Neuron (in vitro differentiated cells): ENCODE results near the gene LRRC8C.

Experiments
- H2AFZ ChIP-seq: one replicate; pipeline ENCODE4 v1.6.1; 2013; ENCODE audit warnings: low read depth, mild to moderate bottlenecking, inconsistent platforms, low read length, moderate library complexity
- H3K27me3 ChIP-seq: one replicate; pipeline ENCODE4 v1.6.1; 2013; ENCODE audit warnings: low read length; ENCODE audit not compliant: insufficient read depth
- H3K36me3 ChIP-seq: one replicate; pipeline ENCODE4 v1.6.1; 2013; ENCODE audit warnings: low read length; ENCODE audit not compliant: insufficient read depth
- H3K4me1 ChIP-seq: one replicate; pipeline ENCODE4 v1.6.1; 2013; ENCODE audit warnings: low read length; ENCODE audit not compliant: insufficient read depth
- H3K4me3 ChIP-seq: 2 replicates; pipeline ENCODE4 v1.5.1; 2013; ENCODE audit warnings: mild to moderate bottlenecking, low read length, moderate library complexity
- H3K9me3 ChIP-seq: one replicate; pipeline ENCODE4 v1.6.1; 2013; ENCODE audit warnings: low read length

The LRRC8C gene

DNA sequence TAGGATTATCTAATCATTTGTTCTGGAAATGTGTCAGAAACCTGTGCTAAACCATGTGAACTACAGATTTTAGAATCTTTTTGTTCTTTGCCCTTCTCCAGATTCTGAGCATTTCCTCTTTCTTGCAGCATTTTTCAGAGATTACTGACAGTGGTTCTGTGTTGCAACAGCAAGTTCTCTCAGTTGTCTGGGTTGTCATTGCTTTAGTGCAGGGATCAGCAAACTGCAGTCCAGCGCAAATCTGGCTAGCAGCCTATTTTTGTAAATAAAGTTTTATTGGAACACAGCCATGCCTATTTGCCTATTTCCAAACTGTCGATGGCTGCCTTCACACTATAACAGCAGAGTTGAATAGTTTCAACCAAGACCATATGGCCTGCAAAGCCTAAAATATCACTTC, 121.6 kb downstream of the LRRC8C start:
- peaks cover 3% of the 10 kb centered on the region for H3K4me1 ChIP-seq
- H3K27me3 ChIP-seq = no peaks in the 10 kb centered on the region
- H3K4me3 ChIP-seq = no peak overlapping the region
- H2AFZ ChIP-seq = no peak overlapping the region
- H3K9me3 ChIP-seq = no peaks in the 10 kb centered on the region
- no peaks in the 10 kb centered on the region for H3K36me3 ChIP-seq

DNA sequence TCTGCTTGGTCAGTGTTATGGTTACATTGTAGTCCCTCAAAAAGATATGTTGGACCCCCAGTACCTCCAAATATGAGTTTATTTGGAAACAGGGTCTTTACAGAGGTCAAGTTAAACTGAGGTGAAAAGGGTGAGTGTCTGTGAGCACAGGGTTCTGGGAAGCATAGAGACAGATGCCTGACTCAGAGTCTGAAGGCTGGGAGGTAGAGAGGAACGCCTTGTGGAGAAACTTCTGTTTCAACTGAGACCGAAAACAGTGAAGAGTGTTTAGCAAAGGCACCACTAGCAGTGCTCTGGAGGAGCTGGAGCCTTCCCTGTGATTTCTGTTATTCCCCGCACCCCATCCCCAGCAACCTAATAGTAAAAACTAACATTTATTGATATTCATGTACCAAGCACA, 122.7 kb downstream of the LRRC8C start:
- no peak overlapping the region for H2AFZ ChIP-seq
- peaks cover 3% of the 10 kb centered on the region for H3K4me1 ChIP-seq
- H3K27me3 ChIP-seq = peaks cover 2% of the 10 kb centered on the region
- no peaks in the 10 kb centered on the region for H3K36me3 ChIP-seq
- H3K9me3 ChIP-seq = no peaks in the 10 kb centered on the region
- no peak overlapping the region for H3K4me3 ChIP-seq

DNA sequence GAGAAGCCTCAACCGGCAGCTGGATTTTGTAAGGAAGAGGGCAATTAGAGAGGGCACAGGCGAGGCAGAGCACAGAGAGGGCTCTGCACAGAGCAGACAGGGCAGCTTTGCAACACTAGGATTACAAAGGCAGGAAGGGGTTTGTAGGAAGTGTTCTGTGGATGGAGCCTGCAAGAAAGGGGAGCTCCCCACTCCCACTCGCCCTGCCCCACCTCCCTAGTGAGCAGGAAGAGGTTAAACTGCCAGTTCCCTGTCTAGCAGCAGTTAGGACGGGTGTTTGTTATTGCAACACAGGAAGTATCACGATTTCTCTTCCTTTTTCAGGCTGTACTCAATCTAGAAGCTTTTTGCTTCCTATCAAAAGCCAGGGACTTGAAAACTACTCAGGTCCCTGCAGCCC, 124.6 kb downstream of the LRRC8C start:
- H3K27me3 ChIP-seq = peaks cover 8% of the 10 kb centered on the region
- peak overlapping the region; percentile 44 for H2AFZ ChIP-seq
- peaks cover 3% of the 10 kb centered on the region for H3K4me1 ChIP-seq
- H3K4me3 ChIP-seq = no peak overlapping the region
- H3K9me3 ChIP-seq = no peaks in the 10 kb centered on the region
- no peaks in the 10 kb centered on the region for H3K36me3 ChIP-seq

DNA sequence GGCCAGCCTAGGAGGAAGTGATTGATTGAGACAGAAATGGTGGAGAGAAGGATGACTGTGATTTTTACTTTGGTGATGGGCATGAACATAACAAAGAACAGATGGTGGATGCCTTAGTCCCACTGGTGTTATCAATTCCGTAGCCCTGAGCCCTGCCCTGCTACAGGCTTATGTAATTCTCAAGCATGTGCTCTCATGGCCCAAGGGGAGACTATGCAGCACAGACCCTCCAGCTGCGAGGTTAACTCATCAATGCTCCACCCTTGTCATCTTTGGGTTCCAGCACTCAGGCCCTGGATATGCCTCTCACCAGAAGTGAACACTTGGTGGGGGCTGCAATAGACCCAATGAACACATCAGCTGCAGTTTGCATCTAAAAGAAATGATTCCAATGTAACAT, 125.2 kb downstream of the LRRC8C start:
- H3K4me3 ChIP-seq = no peak overlapping the region
- no peaks in the 10 kb centered on the region for H3K36me3 ChIP-seq
- H3K4me1 ChIP-seq = peaks cover 4% of the 10 kb centered on the region
- H3K9me3 ChIP-seq = no peaks in the 10 kb centered on the region
- peak overlapping the region; percentile 44 for H2AFZ ChIP-seq
- H3K27me3 ChIP-seq = peaks cover 8% of the 10 kb centered on the region

DNA sequence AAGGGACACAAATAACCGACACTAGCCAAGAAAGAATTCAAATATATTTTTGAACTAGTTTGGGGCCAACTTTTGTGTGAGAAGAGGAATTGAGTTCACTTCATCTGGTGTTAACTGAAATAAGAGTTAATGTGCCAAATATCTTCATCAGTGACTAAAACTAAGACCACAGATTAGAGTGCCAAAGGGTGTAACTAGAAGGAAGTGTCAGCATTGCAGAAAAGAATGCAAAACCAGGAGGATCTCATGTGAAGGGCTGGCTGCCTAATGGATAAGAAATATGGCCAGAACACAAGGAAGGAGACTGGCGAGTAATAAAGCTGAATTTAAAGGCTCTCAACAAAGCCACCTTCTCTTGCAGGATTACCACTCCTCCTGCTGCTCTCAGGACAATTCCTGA, 126.1 kb downstream of the LRRC8C start:
- H2AFZ ChIP-seq = no peak overlapping the region
- H3K27me3 ChIP-seq = peaks cover 12% of the 10 kb centered on the region
- H3K4me1 ChIP-seq = peaks cover 12% of the 10 kb centered on the region
- no peaks in the 10 kb centered on the region for H3K36me3 ChIP-seq
- no peaks in the 10 kb centered on the region for H3K9me3 ChIP-seq
- H3K4me3 ChIP-seq = no peak overlapping the region

DNA sequence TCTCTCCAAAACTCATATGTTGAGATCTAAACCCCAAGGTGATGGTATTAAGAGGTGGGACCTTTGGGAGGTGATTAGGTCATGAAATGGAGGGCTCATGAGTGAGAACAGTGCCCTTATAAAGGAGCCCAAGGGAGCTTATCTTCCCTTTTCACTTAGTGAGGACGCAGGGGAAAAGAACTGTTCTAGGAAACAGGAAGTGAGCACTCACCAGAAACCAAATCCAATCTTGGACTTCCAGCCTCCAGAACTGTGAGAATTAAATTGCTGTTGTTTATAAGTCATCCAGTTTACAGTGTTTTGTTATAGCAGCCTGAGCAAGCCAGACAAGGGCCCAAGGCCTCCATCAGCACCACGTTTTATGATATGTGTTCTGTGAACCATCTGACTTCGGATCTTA, 127.6 kb downstream of the LRRC8C start:
- H2AFZ ChIP-seq = no peak overlapping the region
- no peaks in the 10 kb centered on the region for H3K9me3 ChIP-seq
- no peaks in the 10 kb centered on the region for H3K36me3 ChIP-seq
- H3K27me3 ChIP-seq = peaks cover 12% of the 10 kb centered on the region
- H3K4me1 ChIP-seq = peaks cover 12% of the 10 kb centered on the region
- no peak overlapping the region for H3K4me3 ChIP-seq

DNA sequence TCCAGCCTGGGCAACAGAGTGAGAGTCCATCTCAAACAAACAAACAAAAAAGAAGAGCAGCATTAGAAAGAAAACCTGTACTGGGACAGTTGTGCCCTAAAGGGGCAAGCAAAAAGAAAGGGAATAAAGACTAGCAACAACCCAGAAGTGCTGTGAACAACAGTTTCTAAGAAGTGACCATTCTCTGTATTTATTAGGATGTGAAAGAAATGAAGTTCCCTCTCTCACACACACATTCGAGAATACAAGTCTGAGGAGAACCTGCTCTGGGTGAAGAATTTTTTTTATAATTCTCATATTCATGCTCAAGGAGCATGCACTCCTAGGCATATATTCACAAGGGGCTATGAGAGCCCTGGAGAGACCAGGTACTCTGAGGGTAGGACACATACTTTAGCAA, 128.4 kb downstream of the LRRC8C start:
- Histone ChIP-seq H3K9me3 (no peaks in the 10 kb centered on the region), H2AFZ (no peak overlapping the region), H3K4me1 (peaks cover 12% of the 10 kb centered on the region), H3K36me3 (no peaks in the 10 kb centered on the region), H3K27me3 (peaks cover 15% of the 10 kb centered on the region), H3K4me3 (no peak overlapping the region)

DNA sequence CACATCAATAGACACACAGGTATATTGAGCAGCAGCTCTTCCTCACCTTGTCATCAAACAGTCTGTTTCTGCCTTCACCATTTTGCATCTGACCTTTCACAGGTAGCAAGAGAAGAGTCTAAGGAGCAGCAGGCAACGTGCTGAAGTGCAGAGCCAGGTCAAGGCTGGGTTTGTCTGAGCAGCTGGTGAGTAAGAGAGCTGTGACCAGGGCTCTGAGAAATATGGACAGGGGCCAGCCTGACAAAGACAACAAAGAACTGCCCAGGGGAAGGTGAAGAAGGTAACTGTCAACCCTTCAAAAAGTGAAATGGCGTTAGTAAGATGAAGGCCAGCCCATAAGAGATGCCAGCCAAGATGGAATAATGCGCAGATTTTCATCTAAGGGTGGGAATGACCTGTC, 129.0 kb downstream of the LRRC8C start:
- no peak overlapping the region for H2AFZ ChIP-seq
- H3K4me3 ChIP-seq = no peak overlapping the region
- no peaks in the 10 kb centered on the region for H3K36me3 ChIP-seq
- peaks cover 12% of the 10 kb centered on the region for H3K4me1 ChIP-seq
- no peaks in the 10 kb centered on the region for H3K9me3 ChIP-seq
- H3K27me3 ChIP-seq = peaks cover 15% of the 10 kb centered on the region

DNA sequence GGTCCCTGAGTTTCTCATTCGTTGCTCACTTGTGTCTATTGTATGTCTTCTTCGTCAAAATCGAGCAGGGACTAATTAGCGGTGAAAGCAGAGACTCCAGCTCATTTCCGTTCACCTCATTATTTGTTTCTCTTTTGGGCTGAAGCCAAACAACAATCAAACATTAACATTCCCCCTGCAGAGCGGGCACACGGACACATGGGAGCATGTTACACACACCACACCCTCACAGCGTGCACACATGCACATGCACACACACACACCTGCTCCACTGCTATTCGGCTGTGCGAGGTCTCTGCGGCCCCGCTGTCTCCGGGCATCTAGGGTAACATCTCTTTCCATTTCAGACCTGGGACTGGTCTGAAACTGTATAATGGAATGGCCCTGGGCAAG, 129.5 kb downstream of the LRRC8C start:
- Histone ChIP-seq H3K27me3 (peaks cover 15% of the 10 kb centered on the region), H3K4me1 (peaks cover 12% of the 10 kb centered on the region), H3K4me3 (peak overlapping the region; percentile 18)

DNA sequence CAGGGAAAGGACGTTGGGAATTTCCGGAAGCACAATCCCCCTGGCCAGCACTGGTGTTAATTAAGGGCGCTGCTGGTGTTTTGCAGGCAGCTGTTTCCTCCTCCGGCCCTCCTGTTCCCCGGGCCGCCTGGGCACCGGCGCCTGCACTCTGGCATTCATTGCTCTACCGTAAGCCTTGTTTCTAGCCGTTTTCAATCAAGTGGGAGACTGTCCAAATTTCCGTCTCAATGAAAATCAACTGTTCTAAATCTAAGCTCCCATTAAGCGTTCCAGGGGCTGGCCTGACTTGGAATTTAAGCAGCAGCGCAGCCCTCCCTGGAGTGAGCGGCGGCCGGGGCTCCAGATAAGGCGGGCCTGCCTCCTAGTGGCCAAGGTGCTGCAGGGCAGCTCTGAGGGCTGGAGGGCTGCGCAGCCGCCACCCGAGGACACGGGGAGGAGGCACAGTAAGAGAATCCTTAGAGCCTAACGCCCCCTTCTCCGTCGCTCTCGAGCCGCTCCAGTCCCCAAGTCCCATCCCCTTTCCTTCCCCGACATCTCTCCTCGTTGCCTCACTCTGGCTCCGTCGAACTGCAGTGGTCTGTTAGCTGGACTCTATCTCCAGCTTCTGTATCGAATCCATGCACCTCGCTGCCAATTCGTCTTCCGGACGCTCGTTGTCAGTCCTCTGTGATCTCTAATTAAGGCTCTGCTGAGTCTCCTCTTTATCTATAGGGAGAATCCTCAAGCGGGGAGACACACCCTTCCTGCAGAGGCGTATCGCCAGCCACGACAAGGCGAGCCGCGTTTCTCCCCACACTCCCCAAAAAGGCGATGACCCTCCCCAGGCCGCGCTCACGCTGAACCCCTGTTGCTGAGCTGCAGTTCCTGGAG, 130.1 kb downstream of the LRRC8C start:
- Histone ChIP-seq H3K4me1 (peaks cover 11% of the 10 kb centered on the region), H2AFZ (peak overlapping the region; percentile 33), H3K4me3 (peak overlapping the region; percentile 46), H3K9me3 (no peaks in the 10 kb centered on the region), H3K27me3 (peaks cover 15% of the 10 kb centered on the region), H3K36me3 (no peaks in the 10 kb centered on the region)

More for the DNA sequence above, 129.5 kb downstream of the LRRC8C start:
- Histone ChIP-seq H2AFZ (no peak overlapping the region), H3K9me3 (no peaks in the 10 kb centered on the region), H3K36me3 (no peaks in the 10 kb centered on the region)

DNA sequence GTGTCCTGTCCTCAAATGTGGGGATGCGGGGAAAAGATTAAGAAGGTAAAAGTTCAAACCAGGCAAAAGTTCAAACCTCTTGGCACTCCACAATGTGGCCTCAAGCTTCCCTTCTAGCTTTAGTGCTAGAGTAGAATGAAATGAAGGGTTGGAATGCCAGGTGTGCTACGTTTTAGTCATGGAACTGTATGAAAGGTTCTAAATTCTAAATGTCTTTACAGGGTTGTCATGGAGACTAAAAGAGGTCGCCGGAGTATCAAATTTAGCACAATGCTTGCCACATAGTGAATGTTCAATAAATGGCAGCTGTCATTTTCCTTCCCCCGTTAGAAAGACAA, 130.7 kb downstream of the LRRC8C start:
- H3K4me1 ChIP-seq = peaks cover 9% of the 10 kb centered on the region

DNA sequence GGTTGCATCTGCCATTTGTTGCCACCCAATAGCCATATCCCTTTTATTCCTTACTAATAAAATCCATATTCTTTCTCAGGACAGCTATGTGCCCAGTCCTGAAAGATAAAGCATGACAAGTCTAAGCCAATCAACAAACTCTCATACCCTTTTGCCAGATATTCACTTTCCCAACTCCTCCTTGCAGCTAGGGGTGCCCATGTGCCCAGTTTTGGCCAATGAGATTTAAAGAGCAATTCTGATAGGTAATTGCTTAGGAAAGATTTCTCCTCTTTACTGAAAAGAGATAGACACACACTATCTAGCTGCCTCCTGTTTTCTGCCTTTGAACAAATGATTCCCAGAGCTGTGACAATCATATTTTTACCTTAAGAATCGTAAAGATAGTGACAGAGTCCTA, 132.9 kb downstream of the LRRC8C start:
- peaks cover 9% of the 10 kb centered on the region for H3K4me1 ChIP-seq
- peaks cover 20% of the 10 kb centered on the region for H3K27me3 ChIP-seq
- no peaks in the 10 kb centered on the region for H3K36me3 ChIP-seq
- no peaks in the 10 kb centered on the region for H3K9me3 ChIP-seq
- no peak overlapping the region for H2AFZ ChIP-seq
- no peak overlapping the region for H3K4me3 ChIP-seq

More for the DNA sequence above, 130.7 kb downstream of the LRRC8C start:
- H3K4me3 ChIP-seq = peak overlapping the region; percentile 46
- peaks cover 15% of the 10 kb centered on the region for H3K27me3 ChIP-seq
- no peaks in the 10 kb centered on the region for H3K9me3 ChIP-seq
- no peaks in the 10 kb centered on the region for H3K36me3 ChIP-seq
- peak overlapping the region; percentile 33 for H2AFZ ChIP-seq

DNA sequence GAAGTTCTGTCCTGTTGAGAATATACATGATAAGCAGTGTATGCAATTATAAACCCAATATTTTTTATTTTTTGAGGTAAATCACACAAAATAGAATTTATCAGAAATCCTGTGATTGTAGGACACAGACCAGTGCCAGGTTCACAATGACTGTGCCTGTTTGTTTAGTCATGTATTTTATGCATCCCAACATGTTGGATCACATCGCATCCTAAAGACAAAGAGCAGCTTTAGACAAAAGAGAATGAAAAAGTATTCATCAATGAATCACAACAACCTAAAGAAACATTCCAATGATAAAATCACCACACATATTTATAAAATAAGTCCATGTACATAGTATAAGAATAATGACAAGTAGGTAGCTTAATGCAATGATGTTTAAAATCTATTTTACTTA, 134.7 kb downstream of the LRRC8C start:
- peaks cover 9% of the 10 kb centered on the region for H3K4me1 ChIP-seq
- H3K36me3 ChIP-seq = no peaks in the 10 kb centered on the region
- H2AFZ ChIP-seq = no peak overlapping the region
- H3K27me3 ChIP-seq = peaks cover 15% of the 10 kb centered on the region
- no peak overlapping the region for H3K4me3 ChIP-seq
- no peaks in the 10 kb centered on the region for H3K9me3 ChIP-seq
